Activated CD8-positive, alpha-beta memory T cell treated with anti-CD3 and anti-CD28 coated beads for 36 hours (primary cell): ENCODE measurements around the gene TUBB6. TPM values are rescaled to one million over a fixed set of nuclear protein-coding genes. Genes with fewer than 3 reads are reported as not detected.

ENCODE experiments used
- CTCF ChIA-PET: fragments of 350-600 bp; sonication (Branson Sonifier 250); formaldehyde crosslinking; loops from one replicate; lab custom pipeline; 2021; ENCODE audit warnings: antibody characterized with exemption; lab: Charles Lee
- POLR2A ChIA-PET: fragments of 350-600 bp; sonication (Branson Sonifier 250); formaldehyde crosslinking; loops from one replicate; lab custom pipeline; 2021; ENCODE audit warnings: antibody characterized with exemption; lab: Charles Lee
- total RNA-seq, 2 experiments: library from RNA; stranded (reverse); gene quantifications; one replicate each; pipeline ENCODE4 v1.2.3, GENCODE V29; 2021

The TUBB6 gene
- total RNA-seq, 2 experiments from 2014 or later, result 12.6 to 12.9 TPM

DNA sequence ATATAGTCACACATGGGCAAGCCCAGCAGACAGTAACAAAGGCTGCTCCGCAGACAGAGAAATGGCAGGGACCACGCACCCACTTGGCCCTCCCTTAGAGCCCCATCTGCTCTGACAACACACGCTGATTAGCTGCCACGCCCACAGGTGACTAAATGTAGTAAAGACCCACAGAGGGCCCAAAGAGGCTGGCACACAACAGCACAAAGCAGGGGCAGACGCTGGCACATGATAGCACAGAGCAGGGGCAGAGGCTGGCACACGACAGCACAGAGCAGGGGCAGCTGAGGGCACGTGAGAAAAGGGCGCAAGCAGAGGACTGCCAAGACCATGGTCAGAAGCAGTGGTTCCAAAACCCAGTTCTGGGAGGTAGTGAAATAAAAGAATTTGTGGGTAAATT lies 58.3 kb downstream of the TUBB6 start:
- POLR2A ChIA-PET, result no interaction called here
- CTCF ChIA-PET, result no interaction called here

DNA sequence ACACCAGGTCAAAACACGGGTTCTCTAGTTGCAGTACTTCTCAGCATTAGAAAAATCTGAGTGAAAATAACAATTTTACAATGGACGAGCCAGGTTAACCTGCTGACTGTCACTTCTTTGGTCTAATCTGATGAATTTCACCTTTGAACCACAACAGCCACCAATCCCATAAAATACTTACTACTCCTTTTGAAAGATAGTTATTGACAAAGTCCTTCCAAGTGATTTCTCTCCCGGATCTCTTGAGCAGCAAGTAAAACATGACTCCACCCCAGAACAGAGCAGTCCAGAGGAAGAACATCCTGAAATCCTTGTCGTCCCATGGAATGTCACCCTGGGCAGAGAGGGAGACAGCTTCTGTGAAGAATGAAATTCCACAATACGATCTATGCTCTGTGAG lies 58.7 kb downstream of the TUBB6 start:
- POLR2A ChIA-PET, result no interaction called here
- CTCF ChIA-PET, result no interaction called here

DNA sequence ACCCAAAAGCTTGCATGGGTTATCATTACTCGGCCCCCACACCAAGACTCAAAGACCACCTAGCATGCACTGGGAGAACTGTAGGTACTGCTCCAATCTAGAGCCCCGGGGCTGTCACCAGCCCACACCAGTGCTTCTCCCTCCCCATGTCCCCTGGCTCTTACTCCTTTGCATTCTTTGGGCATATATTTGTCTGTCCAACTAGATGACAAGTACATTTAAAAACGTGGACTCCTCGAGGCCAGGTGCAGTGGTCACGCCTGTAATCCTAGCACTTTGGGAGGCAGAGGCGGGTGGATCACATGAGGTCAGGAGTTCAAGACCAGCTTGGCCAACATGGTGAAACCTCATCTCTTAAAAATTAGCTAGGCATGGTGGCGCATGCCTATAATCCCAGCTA lies 61.2 kb downstream of the TUBB6 start:
- ChIA-PET POLR2A (interaction anchor here (0.6 kb wide), 1 partner anchor 49 kb away, joined by 6 read pairs; no protein-coding TSS in a partner anchor), CTCF (no interaction called here)

DNA sequence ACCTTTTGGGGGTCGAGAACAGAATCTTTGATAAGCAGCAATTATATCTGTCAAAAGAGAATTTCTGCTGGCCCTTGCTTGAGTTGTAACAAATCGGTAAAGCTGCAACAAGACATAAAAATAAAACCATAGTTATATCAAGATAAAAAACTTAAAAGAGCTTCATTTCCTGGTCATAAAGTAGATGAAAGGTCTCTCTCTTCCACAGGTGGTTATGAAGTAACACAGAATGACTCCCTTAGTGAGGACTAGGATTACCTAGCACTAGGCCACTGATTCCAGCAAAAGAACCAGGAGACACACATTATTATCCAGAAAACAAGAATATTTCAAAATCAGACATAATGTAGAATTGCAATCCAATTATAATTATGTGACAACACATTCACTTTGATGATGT lies 63.5 kb downstream of the TUBB6 start:
- POLR2A ChIA-PET, result no interaction called here
- CTCF ChIA-PET, result no interaction called here

DNA sequence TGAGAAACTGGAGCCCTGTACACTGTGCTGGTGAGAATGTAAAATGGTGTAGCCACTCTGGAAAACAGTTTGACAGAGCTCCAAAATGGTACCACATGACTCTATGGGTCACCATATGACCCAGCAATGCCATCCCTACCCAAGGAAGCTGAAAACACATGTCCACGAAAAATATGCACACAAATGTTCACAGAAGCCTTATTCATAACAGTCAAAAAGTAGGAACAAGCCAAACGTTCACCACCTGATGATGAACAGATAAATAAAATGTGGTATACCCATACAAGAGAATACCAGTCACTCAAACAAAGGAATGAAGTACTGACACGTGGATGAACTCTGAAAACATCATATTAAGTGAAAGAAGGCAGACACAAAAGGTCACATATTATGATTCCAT lies 64.4 kb downstream of the TUBB6 start:
- CTCF ChIA-PET, result no interaction called here
- POLR2A ChIA-PET, result no interaction called here

DNA sequence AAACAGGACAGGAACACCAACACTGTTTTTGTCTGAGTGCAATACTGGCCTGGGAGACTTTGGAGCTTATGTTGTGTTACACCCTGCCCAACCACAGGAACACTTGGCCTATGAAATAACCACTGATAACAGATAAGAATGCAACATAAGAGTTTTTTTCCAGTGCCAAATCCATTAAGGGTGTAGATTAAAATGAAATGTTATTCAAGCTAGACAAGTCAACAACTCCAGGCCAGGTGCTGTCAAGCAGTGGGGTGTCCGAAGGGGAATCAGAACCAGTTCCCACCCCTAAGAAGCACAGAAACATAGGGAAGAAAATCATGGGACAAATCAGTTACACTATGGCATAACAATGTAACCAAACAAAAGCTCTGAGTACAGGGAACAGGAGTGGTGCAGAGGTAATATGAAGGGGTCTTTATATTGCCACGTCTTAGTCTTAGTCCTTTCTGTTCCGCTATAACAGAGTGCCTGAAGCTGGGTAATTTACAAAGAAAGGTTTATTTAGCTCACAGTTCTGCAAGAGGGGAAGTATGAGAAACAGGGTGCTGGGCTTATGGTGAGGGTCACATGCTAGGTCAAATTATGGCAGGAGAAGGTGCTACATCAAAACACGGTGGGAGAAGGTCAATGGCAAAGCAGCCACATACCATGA lies 65.2 kb downstream of the TUBB6 start:
- POLR2A ChIA-PET, result no interaction called here
- CTCF ChIA-PET, result no interaction called here

DNA sequence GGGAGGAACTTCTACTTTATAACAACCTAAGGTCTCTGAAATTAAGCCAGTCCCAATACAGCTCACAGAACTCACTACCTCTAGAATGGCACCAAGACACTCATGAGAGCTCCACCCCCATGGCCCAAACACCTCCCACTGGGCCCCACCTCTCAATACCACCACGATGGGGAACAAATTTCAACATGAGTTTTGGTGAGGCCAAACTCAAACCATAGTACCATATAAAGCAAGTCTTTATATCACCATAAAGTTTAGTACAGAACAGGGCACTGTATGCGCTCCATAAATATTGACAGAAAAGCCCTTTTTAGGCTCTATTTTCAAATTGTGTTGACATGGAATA lies 65.7 kb downstream of the TUBB6 start:
- ChIA-PET CTCF (no interaction called here), POLR2A (no interaction called here)

DNA sequence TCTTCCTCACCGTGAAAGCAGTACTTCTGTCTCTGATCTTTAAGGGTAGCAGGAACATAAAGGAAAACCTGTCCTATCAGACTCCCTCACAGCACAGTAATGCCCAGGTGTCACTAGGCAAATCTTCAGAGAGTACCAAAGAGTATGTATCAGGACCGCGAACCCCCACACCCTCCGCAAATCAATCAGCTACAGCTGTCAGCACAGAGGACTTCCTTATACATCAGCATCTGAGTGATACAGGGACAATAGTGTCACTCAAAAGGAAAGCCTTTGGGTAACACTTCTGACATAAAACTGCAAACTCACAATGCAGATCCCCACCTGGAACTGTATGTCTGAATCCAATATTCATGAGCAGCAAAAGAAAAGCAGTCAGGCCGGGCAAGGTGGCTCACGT lies 66.4 kb downstream of the TUBB6 start:
- ChIA-PET CTCF (no interaction called here), POLR2A (no interaction called here)

Other genes starting within 250 kb of the TUBB6 start
- gene ANKRD62, start 214.4 kb upstream of the TUBB6 start, total RNA-seq, result not detected
- gene CIDEA, start 53.9 kb upstream of the TUBB6 start, total RNA-seq, result not detected
- 10 to 100 TPM; 77.1 to 79.0 TPM for gene AFG3L2, start 69.0 kb downstream of the TUBB6 start, total RNA-seq
- 1 to 10 TPM; 5.5 to 7.4 TPM for gene PRELID3A, start 99.7 kb downstream of the TUBB6 start, total RNA-seq